Stimulated activated CD4-positive, alpha-beta T cell treated with anti-CD3 and anti-CD28 coated beads, TNF-alpha, amount 100 ng/mL, for 24 hours (primary cell): ENCODE results near the gene MICALL2.

Source experiments
- DNase-seq, 3 experiments: peaks; one replicate each; pipeline ENCODE4 v3.0.0-alpha.2; 2020; ENCODE audit warnings: low read depth in 3 of 3

Gene MICALL2

GRCh38 chr7:1433128-1433920 is 25.9 kb downstream of the MICALL2 start:
- no peak for DNase-seq

GRCh38 chr7:1432411-1433082 is 26.7 kb downstream of the MICALL2 start:
- peak; percentile 70 to 74 (median 71) for DNase-seq

GRCh38 chr7:1431634-1432380 is 27.5 kb downstream of the MICALL2 start:
- DNase-seq: no peak

- no peak for DNase-seq
Observed at GRCh38 chr7:1431226-1431625, 28.0 kb downstream of the MICALL2 start.

- no peak for DNase-seq
Observed at GRCh38 chr7:1430056-1430845, 29.0 kb downstream of the MICALL2 start.

GRCh38 chr7:1428941-1429501 is 30.2 kb downstream of the MICALL2 start:
- DNase-seq: no peak

- DNase-seq: no peak
Observed at GRCh38 chr7:1427064-1427657, 32.1 kb downstream of the MICALL2 start.

- no peak for DNase-seq
Observed at GRCh38 chr7:1426474-1426873, 32.8 kb downstream of the MICALL2 start.

- no peak for DNase-seq
Observed at GRCh38 chr7:1425292-1426136, 33.8 kb downstream of the MICALL2 start.

- DNase-seq: no peak
Observed at GRCh38 chr7:1424041-1424440, 35.2 kb downstream of the MICALL2 start.

- no peak for DNase-seq
Observed at GRCh38 chr7:1423264-1423811, 35.9 kb downstream of the MICALL2 start.

GRCh38 chr7:1422512-1423263 is 36.6 kb downstream of the MICALL2 start:
- DNase-seq: no peak

- no peak for DNase-seq
Observed at GRCh38 chr7:1421946-1422345, 37.3 kb downstream of the MICALL2 start.

GRCh38 chr7:1421020-1421790 is 38.1 kb downstream of the MICALL2 start:
- no peak for DNase-seq

GRCh38 chr7:1419688-1420087 is 39.6 kb downstream of the MICALL2 start:
- no peak for DNase-seq

GRCh38 chr7:1419310-1419634 is 40.0 kb downstream of the MICALL2 start:
- no peak for DNase-seq

- DNase-seq: no peak
Observed at GRCh38 chr7:1418505-1419309, 40.6 kb downstream of the MICALL2 start.
